ENCODE results near the gene DCANP1.

Gene DCANP1

DNA sequence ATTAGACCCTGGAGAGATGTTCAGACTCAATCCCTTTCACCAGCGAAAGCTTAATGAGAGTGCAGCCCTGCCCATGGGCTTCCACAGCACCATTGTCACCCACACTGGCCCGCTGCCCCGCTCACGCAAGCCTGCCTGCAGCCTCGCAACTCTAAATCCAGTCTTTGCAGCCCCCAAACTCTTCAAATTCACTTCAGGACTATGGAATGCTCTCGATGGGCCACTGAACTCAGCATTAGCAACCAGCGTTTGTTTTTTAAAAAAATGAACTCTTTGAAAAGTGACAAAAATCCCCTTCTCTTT, 17.1 kb downstream of the DCANP1 start:
- peaks cover 0 to 8% of the 10 kb centered on the region in 2 donors for H3K9me3 ChIP-seq (ENCODE audit: control insufficient read depth in 2 of 2, low read length in 2 of 2)
- H3K4me3 ChIP-seq (ENCODE audit: low read length in 2 of 2) = no peak overlapping the region
- no peak overlapping the region for H3K27ac ChIP-seq (ENCODE audit: low read length)
- no peaks in the 10 kb centered on the region for H3K27me3 ChIP-seq (ENCODE audit: control insufficient read depth in 1 of 2, insufficient read depth in 2 of 2, low read length in 2 of 2)
- H3K36me3 ChIP-seq (ENCODE audit: control insufficient read depth in 2 of 2, insufficient read depth in 2 of 2, low read length in 2 of 2) = no peaks in the 10 kb centered on the region
- H3K9ac ChIP-seq (ENCODE audit: low read length in 2 of 2) = no peak overlapping the region
- H3K4me1 ChIP-seq (ENCODE audit: control insufficient read depth, insufficient read depth, low read length) = no peaks in the 10 kb centered on the region

- H3K27me3 ChIP-seq (ENCODE audit: control insufficient read depth in 1 of 2, insufficient read depth in 2 of 2, low read length in 2 of 2) = no peaks in the 10 kb centered on the region
- H3K9me3 ChIP-seq (ENCODE audit: control insufficient read depth in 2 of 2, low read length in 2 of 2) = peaks cover 0 to 8% of the 10 kb centered on the region in 2 donors
- H3K4me3 ChIP-seq (ENCODE audit: low read length in 2 of 2) = no peak overlapping the region
- H3K27ac ChIP-seq (ENCODE audit: low read length) = no peak overlapping the region
- H3K9ac ChIP-seq (ENCODE audit: low read length in 2 of 2) = no peak overlapping the region
- H3K4me1 ChIP-seq (ENCODE audit: control insufficient read depth, insufficient read depth, low read length) = no peaks in the 10 kb centered on the region
- H3K36me3 ChIP-seq (ENCODE audit: control insufficient read depth in 2 of 2, insufficient read depth in 2 of 2, low read length in 2 of 2) = no peaks in the 10 kb centered on the region
Observed at GRCh38 chr5:135429301-135430134, 17.6 kb downstream of the DCANP1 start.

DNA sequence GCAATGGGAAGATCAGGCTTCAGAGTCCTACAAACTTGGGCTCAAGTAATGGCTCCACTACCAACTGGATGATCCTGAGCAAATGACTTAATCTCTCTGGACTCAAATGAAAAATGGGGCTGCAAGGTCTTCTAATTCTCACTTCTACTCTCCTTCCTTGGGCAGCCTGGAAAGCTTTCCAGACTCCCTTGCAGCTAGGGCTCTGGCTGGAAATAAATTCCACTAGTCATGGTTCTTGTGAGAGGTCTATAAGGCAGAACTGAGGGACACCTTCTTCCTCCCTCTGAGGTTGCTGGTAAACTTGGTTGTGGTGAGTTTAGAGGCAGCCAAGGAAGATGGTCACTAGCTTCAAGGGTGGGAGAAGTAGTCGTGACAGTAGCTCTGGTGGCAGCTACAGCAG, 18.6 kb downstream of the DCANP1 start:
- Histone ChIP-seq H3K27ac (ENCODE audit: low read length) (no peak overlapping the region), H3K9me3 (ENCODE audit: control insufficient read depth in 2 of 2, low read length in 2 of 2) (peaks cover 0 to 8% of the 10 kb centered on the region in 2 donors)

GRCh38 chr5:135426102-135427082, 20.8 kb downstream of the DCANP1 start:
- Histone ChIP-seq H3K36me3 (ENCODE audit: control insufficient read depth in 2 of 2, insufficient read depth in 2 of 2, low read length in 2 of 2) (no peaks in the 10 kb centered on the region), H3K4me1 (ENCODE audit: control insufficient read depth, insufficient read depth, low read length) (no peaks in the 10 kb centered on the region), H3K27ac (ENCODE audit: low read length) (no peak overlapping the region), H3K4me3 (ENCODE audit: low read length in 2 of 2) (no peak overlapping the region), H3K9me3 (ENCODE audit: control insufficient read depth in 2 of 2, low read length in 2 of 2) (peaks cover 0 to 8% of the 10 kb centered on the region in 2 donors), H3K27me3 (ENCODE audit: control insufficient read depth in 1 of 2, insufficient read depth in 2 of 2, low read length in 2 of 2) (no peaks in the 10 kb centered on the region), H3K9ac (ENCODE audit: low read length in 2 of 2) (no peak overlapping the region)

More for the DNA sequence above, 18.6 kb downstream of the DCANP1 start:
- Histone ChIP-seq H3K36me3 (ENCODE audit: control insufficient read depth in 2 of 2, insufficient read depth in 2 of 2, low read length in 2 of 2) (no peaks in the 10 kb centered on the region), H3K4me1 (ENCODE audit: control insufficient read depth, insufficient read depth, low read length) (no peaks in the 10 kb centered on the region), H3K27me3 (ENCODE audit: control insufficient read depth in 1 of 2, insufficient read depth in 2 of 2, low read length in 2 of 2) (no peaks in the 10 kb centered on the region), H3K4me3 (ENCODE audit: low read length in 2 of 2) (no peak overlapping the region), H3K9ac (ENCODE audit: low read length in 2 of 2) (no peak overlapping the region)

DNA sequence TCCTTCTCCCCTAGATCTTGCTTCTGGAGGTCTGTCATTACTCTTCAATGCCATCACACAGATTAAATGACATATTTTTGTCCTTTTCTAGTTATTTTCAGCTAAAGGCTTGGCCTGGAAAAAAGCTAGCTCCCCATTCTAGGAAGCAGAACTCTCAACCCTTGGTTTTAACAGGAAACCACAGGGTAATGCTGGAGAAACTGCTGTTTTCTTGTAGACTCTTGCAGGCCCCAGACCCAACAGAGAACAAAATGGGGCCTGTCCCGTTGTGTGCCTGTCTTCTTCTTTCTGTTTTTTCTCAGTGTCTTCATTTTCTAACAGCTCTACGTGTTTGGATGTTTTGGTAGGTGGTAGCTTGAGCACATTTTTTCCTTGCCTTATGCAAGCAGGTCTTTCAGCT, 21.5 kb downstream of the DCANP1 start:
- Histone ChIP-seq H3K4me3 (ENCODE audit: low read length in 2 of 2) (no peak overlapping the region), H3K27ac (ENCODE audit: low read length) (no peak overlapping the region), H3K9ac (ENCODE audit: low read length in 2 of 2) (no peak overlapping the region)

GRCh38 chr5:135423846-135424168, 23.3 kb downstream of the DCANP1 start:
- no peak overlapping the region for H3K9ac ChIP-seq (ENCODE audit: low read length in 2 of 2)
- H3K9me3 ChIP-seq (ENCODE audit: control insufficient read depth in 2 of 2, low read length in 2 of 2) = peaks cover 7 to 9% of the 10 kb centered on the region in 2 donors
- no peak overlapping the region for H3K27ac ChIP-seq (ENCODE audit: low read length)
- H3K4me3 ChIP-seq (ENCODE audit: low read length in 2 of 2) = no peak overlapping the region
- no peaks in the 10 kb centered on the region for H3K4me1 ChIP-seq (ENCODE audit: control insufficient read depth, insufficient read depth, low read length)
- no peaks in the 10 kb centered on the region for H3K27me3 ChIP-seq (ENCODE audit: control insufficient read depth in 1 of 2, insufficient read depth in 2 of 2, low read length in 2 of 2)
- H3K36me3 ChIP-seq (ENCODE audit: control insufficient read depth in 2 of 2, insufficient read depth in 2 of 2, low read length in 2 of 2) = no peaks in the 10 kb centered on the region

More for the DNA sequence above, 21.5 kb downstream of the DCANP1 start:
- Histone ChIP-seq H3K27me3 (ENCODE audit: control insufficient read depth in 1 of 2, insufficient read depth in 2 of 2, low read length in 2 of 2) (no peaks in the 10 kb centered on the region), H3K36me3 (ENCODE audit: control insufficient read depth in 2 of 2, insufficient read depth in 2 of 2, low read length in 2 of 2) (no peaks in the 10 kb centered on the region), H3K4me1 (ENCODE audit: control insufficient read depth, insufficient read depth, low read length) (no peaks in the 10 kb centered on the region), H3K9me3 (ENCODE audit: control insufficient read depth in 2 of 2, low read length in 2 of 2) (peaks cover 0 to 8% of the 10 kb centered on the region in 2 donors)

GRCh38 chr5:135423146-135423845, 23.9 kb downstream of the DCANP1 start:
- no peaks in the 10 kb centered on the region for H3K27me3 ChIP-seq (ENCODE audit: control insufficient read depth in 1 of 2, insufficient read depth in 2 of 2, low read length in 2 of 2)
- peaks cover 4 to 7% of the 10 kb centered on the region in 2 donors for H3K9me3 ChIP-seq (ENCODE audit: control insufficient read depth in 2 of 2, low read length in 2 of 2)
- H3K27ac ChIP-seq (ENCODE audit: low read length) = no peak overlapping the region
- no peaks in the 10 kb centered on the region for H3K4me1 ChIP-seq (ENCODE audit: control insufficient read depth, insufficient read depth, low read length)
- H3K36me3 ChIP-seq (ENCODE audit: control insufficient read depth in 2 of 2, insufficient read depth in 2 of 2, low read length in 2 of 2) = no peaks in the 10 kb centered on the region
- H3K4me3 ChIP-seq (ENCODE audit: low read length in 2 of 2) = no peak overlapping the region
- H3K9ac ChIP-seq (ENCODE audit: low read length in 2 of 2) = no peak overlapping the region

- Histone ChIP-seq H3K36me3 (ENCODE audit: control insufficient read depth in 2 of 2, insufficient read depth in 2 of 2, low read length in 2 of 2) (no peaks in the 10 kb centered on the region), H3K9me3 (ENCODE audit: control insufficient read depth in 2 of 2, low read length in 2 of 2) (peaks cover 4 to 7% of the 10 kb centered on the region in 2 donors), H3K27me3 (ENCODE audit: control insufficient read depth in 1 of 2, insufficient read depth in 2 of 2, low read length in 2 of 2) (no peaks in the 10 kb centered on the region), H3K9ac (ENCODE audit: low read length in 2 of 2) (no peak overlapping the region), H3K4me1 (ENCODE audit: control insufficient read depth, insufficient read depth, low read length) (no peaks in the 10 kb centered on the region), H3K27ac (ENCODE audit: low read length) (no peak overlapping the region), H3K4me3 (ENCODE audit: low read length in 2 of 2) (no peak overlapping the region)
Observed at GRCh38 chr5:135422419-135422818, 24.7 kb downstream of the DCANP1 start.

GRCh38 chr5:135417083-135417482, 30.1 kb downstream of the DCANP1 start:
- H3K9ac ChIP-seq (ENCODE audit: low read length in 2 of 2) = no peak overlapping the region
- no peak overlapping the region for H3K4me3 ChIP-seq (ENCODE audit: low read length in 2 of 2)
- peaks cover 4 to 7% of the 10 kb centered on the region in 2 donors for H3K9me3 ChIP-seq (ENCODE audit: control insufficient read depth in 2 of 2, low read length in 2 of 2)
- H3K27ac ChIP-seq (ENCODE audit: low read length) = no peak overlapping the region
- no peaks in the 10 kb centered on the region for H3K4me1 ChIP-seq (ENCODE audit: control insufficient read depth, insufficient read depth, low read length)
- H3K36me3 ChIP-seq (ENCODE audit: control insufficient read depth in 2 of 2, insufficient read depth in 2 of 2, low read length in 2 of 2) = no peaks in the 10 kb centered on the region
- no peaks in the 10 kb centered on the region for H3K27me3 ChIP-seq (ENCODE audit: control insufficient read depth in 1 of 2, insufficient read depth in 2 of 2, low read length in 2 of 2)

GRCh38 chr5:135405082-135405481, 42.1 kb downstream of the DCANP1 start:
- Histone ChIP-seq H3K9ac (ENCODE audit: low read length in 2 of 2) (no peak overlapping the region), H3K9me3 (ENCODE audit: control insufficient read depth in 2 of 2, low read length in 2 of 2) (no peaks in the 10 kb centered on the region), H3K4me3 (ENCODE audit: low read length in 2 of 2) (no peak overlapping the region), H3K4me1 (ENCODE audit: control insufficient read depth, insufficient read depth, low read length) (peaks cover 2% of the 10 kb centered on the region), H3K36me3 (ENCODE audit: control insufficient read depth in 2 of 2, insufficient read depth in 2 of 2, low read length in 2 of 2) (no peaks in the 10 kb centered on the region), H3K27me3 (ENCODE audit: control insufficient read depth in 1 of 2, insufficient read depth in 2 of 2, low read length in 2 of 2) (no peaks in the 10 kb centered on the region), H3K27ac (ENCODE audit: low read length) (no peak overlapping the region)

Data from stomach smooth muscle (tissue), 2 donors.